GM12872 (cell line): ENCODE results near the gene ARID1B.

Experiments
- CTCF ChIP-seq: IDR thresholded peaks from 3 replicates; pipeline ENCODE4 v1.5.1; 2011; ENCODE audit warnings: low read depth, mild to moderate bottlenecking, low read length, moderate library complexity; ENCODE audit not compliant: insufficient read depth

ARID1B gene

GRCh38 chr6:156824142-156824541 lies 47.0 kb downstream of the ARID1B start:
- TF ChIP-seq CTCF = no peak

GRCh38 chr6:156825475-156825874 lies 48.3 kb downstream of the ARID1B start:
- no peak for TF ChIP-seq CTCF

GRCh38 chr6:156826290-156826955 lies 49.2 kb downstream of the ARID1B start:
- TF ChIP-seq CTCF = no peak

GRCh38 chr6:156827382-156827781 lies 50.2 kb downstream of the ARID1B start:
- no peak for TF ChIP-seq CTCF

- TF ChIP-seq CTCF = no peak
Observed at GRCh38 chr6:156828280-156828703, 51.1 kb downstream of the ARID1B start.

- TF ChIP-seq CTCF = no peak
Observed at GRCh38 chr6:156830126-156830525, 52.9 kb downstream of the ARID1B start.

GRCh38 chr6:156832231-156832647 lies 55.1 kb downstream of the ARID1B start:
- TF ChIP-seq CTCF = no peak
